ENCODE results near the gene BRD3OS.
A peak's percentile ranks its signal among the peaks of the same experiment; 100 is the strongest.

The BRD3OS gene

DNA sequence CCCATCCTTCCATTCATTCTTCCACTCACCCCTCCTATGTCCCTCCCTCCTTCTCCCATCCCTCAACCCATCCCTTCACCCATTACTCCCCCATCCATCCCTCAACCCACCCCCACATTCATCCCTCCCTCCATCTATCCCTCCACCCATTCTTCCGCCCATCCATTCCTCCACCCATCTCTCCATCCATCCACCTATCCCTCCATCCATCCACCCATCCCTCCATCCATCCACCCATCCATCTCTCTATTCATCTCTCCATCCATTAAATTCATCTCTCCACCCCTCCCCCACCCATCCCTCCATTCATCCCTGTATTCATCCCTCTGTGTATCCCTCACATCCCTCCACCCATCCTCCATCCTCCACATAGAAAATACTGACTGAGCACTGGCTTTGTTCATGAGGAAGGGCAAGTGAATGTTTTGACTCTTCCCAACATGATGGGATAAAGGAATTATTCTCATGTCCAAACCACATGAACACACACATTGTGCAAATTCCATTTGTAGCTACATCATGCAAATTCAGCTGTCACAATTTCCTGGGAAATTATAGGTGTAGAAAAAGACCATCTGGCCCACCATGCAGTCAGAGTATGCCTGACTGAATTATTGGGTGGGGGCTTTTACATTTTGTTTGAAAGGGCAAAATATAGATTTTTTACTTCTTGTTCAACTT lies 26.2 kb upstream of the BRD3OS start:
- TF ChIP-seq, protein P1, sequence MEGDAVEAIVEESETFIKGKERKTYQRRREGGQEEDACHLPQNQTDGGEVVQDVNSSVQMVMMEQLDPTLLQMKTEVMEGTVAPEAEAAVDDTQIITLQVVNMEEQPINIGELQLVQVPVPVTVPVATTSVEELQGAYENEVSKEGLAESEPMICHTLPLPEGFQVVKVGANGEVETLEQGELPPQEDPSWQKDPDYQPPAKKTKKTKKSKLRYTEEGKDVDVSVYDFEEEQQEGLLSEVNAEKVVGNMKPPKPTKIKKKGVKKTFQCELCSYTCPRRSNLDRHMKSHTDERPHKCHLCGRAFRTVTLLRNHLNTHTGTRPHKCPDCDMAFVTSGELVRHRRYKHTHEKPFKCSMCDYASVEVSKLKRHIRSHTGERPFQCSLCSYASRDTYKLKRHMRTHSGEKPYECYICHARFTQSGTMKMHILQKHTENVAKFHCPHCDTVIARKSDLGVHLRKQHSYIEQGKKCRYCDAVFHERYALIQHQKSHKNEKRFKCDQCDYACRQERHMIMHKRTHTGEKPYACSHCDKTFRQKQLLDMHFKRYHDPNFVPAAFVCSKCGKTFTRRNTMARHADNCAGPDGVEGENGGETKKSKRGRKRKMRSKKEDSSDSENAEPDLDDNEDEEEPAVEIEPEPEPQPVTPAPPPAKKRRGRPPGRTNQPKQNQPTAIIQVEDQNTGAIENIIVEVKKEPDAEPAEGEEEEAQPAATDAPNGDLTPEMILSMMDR (IDR thresholded peaks at IDR 0.05; ENCODE audit: low read depth, low read length), result no peak
- no peak overlapping the region for H3K4me3 ChIP-seq (replicated peaks in 1 of 2; ENCODE audit: low read depth in 2 of 2, low read length in 2 of 2)
- DNase-seq (ENCODE audit: low read depth in 2 of 2), result peak; percentile 22 to 36

DNA sequence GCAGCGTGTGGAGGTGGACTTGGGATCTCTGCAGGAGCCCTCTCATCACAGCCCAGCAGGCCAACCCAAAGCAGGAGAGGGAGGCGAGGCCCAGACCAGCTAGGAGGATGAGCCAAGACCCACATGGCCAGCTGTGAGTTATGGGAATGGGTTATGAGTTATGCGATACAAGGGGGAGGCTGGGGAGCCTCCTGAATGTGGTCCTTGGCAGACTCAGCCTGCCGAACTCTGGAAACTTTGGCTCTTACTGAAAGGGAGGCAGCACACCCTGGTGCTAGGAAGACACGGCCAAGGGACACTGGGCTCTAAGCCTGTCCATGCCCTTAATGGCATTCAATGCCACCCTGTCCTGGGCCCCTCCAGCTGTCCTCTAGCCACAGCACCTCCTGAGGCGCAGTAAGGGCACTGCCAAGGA lies 25.4 kb upstream of the BRD3OS start:
- peak in 1 of 2 donors; percentile 22 for DNase-seq (ENCODE audit: low read depth in 2 of 2)
- no peak overlapping the region for H3K4me3 ChIP-seq (replicated peaks in 1 of 2; ENCODE audit: low read depth in 2 of 2, low read length in 2 of 2)
- TF ChIP-seq, protein P1 (IDR thresholded peaks at IDR 0.05; ENCODE audit: low read depth, low read length), result no peak

DNA sequence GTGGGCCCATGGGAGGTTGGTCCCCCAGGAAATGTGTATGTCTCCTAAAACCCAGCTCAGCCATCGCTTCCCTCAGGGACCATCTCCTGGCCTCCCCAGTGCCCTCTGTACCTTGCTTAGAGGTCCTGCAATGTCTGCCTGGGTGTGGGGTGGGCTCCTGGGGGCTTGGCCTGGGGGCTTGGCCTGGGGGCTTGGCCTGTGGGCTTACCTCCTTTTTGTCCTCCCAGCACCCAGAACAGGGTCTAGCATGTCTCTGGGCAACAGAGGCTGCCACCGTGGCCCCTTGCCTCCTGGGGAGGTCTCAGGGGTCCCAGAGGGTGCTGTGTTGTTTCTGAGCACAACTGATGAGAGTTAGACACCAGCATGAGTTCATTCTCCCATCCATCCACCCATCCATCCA lies 22.5 kb upstream of the BRD3OS start:
- TF ChIP-seq, protein P1 (IDR thresholded peaks at IDR 0.05; ENCODE audit: low read depth, low read length), result no peak
- H3K4me3 ChIP-seq (replicated peaks in 1 of 2; ENCODE audit: low read depth in 2 of 2, low read length in 2 of 2), result no peak overlapping the region
- DNase-seq (ENCODE audit: low read depth in 2 of 2), result no peak

DNA sequence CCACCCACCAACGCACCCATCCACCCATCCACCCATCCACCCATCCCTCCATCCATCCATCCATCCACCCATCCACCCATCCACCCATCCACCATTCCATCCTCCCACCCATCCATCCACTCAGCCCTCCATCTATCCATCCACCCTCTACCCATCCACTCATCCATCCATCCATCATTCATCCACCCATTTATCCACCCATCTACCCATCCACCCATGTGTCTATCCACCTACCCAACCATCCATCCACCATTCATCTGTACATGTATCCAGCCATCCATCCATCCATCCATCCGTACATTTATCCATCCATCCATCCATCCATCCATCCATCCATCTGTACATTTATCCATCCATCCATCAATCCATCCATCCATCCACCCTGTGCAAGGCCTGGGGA lies 22.0 kb upstream of the BRD3OS start:
- H3K4me3 ChIP-seq (replicated peaks in 1 of 2; ENCODE audit: low read depth in 2 of 2, low read length in 2 of 2), result no peak overlapping the region
- TF ChIP-seq, protein P1 (IDR thresholded peaks at IDR 0.05; ENCODE audit: low read depth, low read length), result no peak
- DNase-seq (ENCODE audit: low read depth in 2 of 2), result no peak

DNA sequence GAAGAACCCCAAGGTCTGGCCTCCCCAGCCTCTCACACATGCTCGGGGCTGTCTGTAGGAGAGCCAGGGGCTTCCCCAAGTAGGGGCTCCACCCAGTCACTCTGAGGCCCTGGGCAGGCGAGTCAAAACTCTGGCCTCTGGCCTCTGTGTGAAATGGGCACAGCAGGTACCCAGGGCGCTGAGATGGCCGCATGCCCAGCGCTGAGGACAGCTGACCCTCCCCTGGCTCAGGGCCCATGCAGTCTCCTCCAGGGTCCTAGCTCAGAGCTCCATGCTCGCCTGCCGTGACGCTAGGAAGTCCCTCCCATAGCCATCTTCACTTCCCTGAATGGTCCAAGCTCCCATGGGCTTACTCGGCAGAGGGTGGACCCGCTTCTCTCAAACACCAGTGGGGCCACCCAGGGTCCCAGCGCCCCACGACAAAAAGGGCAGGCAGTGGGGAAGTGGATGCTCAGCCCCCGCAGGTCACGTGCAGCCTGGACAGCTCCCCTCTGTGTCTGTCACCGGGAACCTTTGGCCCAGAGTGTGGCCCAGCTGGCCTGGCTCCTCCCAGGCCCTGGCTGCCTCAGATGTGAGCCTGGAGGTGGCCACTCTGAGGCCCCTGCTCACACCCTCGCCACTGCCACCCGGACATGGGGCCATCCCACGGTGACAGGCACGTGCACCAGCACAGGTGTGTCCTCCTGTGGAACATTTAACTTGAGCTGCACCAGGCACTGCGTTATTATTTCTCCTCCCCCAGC lies 21.0 kb upstream of the BRD3OS start:
- H3K4me3 ChIP-seq (replicated peaks in 1 of 2; ENCODE audit: low read depth in 2 of 2, low read length in 2 of 2), result no peak overlapping the region
- no peak for DNase-seq (ENCODE audit: low read depth in 2 of 2)
- TF ChIP-seq, protein P1 (IDR thresholded peaks at IDR 0.05; ENCODE audit: low read depth, low read length), result no peak

DNA sequence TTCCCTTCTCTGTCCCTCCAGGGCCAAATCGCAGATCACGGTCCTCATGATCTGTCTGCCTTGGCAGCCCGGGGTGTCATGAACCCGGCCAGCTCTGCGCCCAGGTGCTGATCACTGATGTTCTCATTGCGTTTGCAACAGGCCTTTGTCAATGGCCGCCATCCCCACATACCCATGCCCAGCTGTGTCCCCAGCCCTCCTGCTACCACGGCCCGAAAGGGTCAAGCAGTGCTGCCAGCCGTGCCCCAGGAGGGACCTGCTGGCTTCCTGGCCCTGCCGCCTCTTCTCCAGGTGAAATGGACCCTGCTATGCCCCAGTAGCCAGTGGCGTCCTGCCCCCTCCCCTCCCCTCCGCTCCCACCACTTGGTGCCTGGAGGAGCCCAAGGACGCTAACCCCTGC lies 20.4 kb upstream of the BRD3OS start:
- no peak for DNase-seq (ENCODE audit: low read depth in 2 of 2)
- no peak overlapping the region for H3K4me3 ChIP-seq (replicated peaks in 1 of 2; ENCODE audit: low read depth in 2 of 2, low read length in 2 of 2)
- TF ChIP-seq, protein P1 (IDR thresholded peaks at IDR 0.05; ENCODE audit: low read depth, low read length), result no peak

All from cardiac fibroblast (primary cell).